HG03575 (cell line): Measurements from ENCODE around the gene TRAPPC1.

Experiments
- ATAC-seq: cut with Tn5 transposase; IDR thresholded peaks from one replicate; pipeline ENCODE4 v1.9.1; 2021; ENCODE audit not compliant: unreplicated experiment, insufficient number of reproducible peaks, low FRiP score; ENCODE audit errors: extremely low read depth

Gene TRAPPC1

DNA sequence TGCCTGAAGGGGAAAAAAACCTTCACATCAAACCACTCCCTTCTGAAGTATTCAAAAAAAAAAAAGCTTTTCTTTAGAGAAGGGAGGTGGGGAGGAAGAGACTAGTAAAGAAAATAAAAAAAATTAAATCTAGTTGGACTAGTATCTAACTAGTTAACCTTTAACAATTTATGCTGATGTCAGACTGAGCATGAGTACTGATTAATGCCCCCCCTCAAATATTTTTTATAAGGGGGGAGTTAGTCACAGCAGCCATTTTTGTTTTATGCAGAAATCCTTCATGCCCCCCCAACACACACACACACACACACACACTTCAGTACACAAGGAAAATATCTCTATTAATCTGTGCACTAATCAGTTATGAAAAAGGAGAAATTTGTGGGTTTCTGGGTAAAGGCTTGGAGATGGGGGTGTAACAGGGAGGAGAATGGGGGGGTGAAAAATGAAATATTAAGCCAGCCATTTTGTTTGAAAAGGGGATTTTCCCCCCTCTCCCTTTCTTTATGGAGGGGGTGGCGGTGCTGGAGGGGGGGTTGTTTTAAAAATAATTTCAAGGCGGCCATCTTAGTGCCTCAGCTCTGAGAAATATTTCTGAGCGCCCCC, 47.9 kb downstream of the TRAPPC1 start:
- no peak for ATAC-seq

DNA sequence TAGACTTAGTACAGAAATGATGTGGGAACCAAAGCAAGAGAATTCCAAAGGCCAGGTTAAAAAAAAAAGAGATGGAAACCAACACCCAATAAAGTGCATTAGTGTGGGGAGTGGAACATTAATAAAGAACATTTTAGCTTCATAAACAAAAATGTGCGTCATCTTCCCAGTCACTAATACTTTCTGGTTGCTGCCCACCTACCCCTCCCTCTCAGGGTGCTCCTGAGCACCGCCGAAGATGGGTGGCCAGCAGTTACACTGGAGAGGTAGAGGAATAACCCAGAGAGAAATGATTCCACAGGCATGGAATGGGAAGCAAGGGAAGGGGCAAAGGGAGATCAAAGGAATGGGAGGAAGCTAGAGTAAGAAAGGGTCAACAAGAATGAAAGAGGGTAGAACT, 49.1 kb downstream of the TRAPPC1 start:
- ATAC-seq, result no peak

DNA sequence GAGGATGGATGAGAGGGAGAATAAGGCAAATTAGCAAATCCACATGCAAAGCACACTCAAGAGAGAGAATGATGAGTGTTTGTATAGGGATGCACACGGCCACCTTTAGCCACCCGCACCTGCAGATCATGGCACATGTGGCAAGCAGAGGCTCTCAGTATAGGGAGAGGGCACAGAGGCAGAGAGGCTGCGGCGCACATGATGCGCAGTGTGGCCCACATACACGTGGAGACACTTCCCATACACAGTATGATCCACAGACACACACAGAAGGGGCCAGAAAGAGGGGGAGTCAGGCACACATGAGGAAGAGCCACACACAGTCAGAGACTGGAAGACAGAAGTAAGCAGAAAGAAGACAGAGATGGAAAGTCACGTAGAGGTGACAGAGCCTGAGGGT, 49.7 kb downstream of the TRAPPC1 start:
- no peak for ATAC-seq

DNA sequence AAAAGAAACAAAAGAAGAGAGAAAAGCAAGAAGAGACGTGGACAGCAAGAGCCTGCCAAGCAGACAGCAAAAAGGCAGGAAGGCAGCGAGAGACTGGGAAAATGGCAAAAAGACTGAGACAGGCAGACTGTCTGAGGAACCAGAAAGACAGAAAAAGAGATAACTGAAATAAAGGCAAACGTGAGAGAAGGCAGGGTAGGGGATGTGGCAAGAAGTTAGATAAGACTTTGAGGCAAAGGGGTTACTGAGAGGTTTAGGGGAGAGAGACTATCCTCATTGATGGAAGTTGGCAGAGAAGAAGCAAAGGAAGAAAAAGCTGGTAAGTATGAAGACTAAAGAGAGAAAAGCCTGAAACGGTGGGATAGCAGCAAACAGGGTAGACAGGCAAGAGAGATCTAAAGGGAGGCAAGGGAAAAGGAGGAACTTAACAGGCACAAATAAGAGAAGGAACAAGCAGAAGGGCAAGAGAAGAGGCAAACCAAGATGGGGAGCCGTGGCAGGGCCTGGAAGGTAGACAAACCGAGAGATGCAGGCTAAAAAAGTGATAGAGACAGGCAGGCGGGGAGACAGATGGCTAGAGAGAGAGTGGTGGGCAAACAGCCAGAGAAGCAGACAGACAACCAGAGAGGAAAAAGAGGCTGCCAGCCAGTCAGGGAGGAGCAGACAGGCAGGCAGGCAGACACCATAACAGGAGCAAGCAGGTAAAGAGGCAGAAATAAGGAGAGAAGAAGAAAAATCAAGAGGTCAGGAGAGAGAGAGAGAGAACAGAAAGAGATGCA, 50.3 kb downstream of the TRAPPC1 start:
- no peak for ATAC-seq
